Tibial nerve (tissue), 4 donors: ENCODE measurements around the gene SHROOM3. TPM values are rescaled to one million over a fixed set of nuclear protein-coding genes. Genes with fewer than 3 reads are reported as not detected.

Experiments
- DNase-seq, 2 donors: peaks; one replicate each; pipeline ENCODE4 v3.0.0-alpha.2; 2019; ENCODE audit warnings: low spot score in 2 of 2
- H3K27ac ChIP-seq, 4 donors: fragments of 200-600 bp; sonication (generic) in 3 of 4; one replicate each; pipeline ENCODE4 v1.5.1; 2017 to 2019; ENCODE audit warnings: mild to moderate bottlenecking in 1 of 4
- H3K27me3 ChIP-seq, 2 donors: fragments of 200-600 bp; sonication (generic) in 1 of 2; one replicate each; pipeline versions ENCODE4 v1.5.1 to v1.6.0; 2017 to 2019
- H3K36me3 ChIP-seq, 3 donors: fragments of 200-600 bp; sonication (generic); one replicate each; pipeline ENCODE4 v1.5.1; 2018 to 2019
- H3K4me1 ChIP-seq, 4 donors: fragments of 200-600 bp; sonication (generic) in 3 of 4; one replicate each; pipeline ENCODE4 v1.5.1; 2017 to 2019
- H3K4me3 ChIP-seq, 4 donors: fragments of 200-600 bp; sonication (generic) in 3 of 4; one replicate each; pipeline ENCODE4 v1.5.1; 2017 to 2019; ENCODE audit warnings: mild to moderate bottlenecking in 1 of 4, moderate library complexity in 1 of 4
- H3K9me3 ChIP-seq, 4 donors: fragments of 200-600 bp; sonication (generic) in 3 of 4; one replicate each; pipeline ENCODE4 v1.5.1; 2017 to 2019
- EP300 ChIP-seq, 2 donors: sonication (generic); formaldehyde crosslinking; IDR thresholded peaks; one replicate each; pipeline ENCODE4 v1.6.1; 2017; ENCODE audit warnings: antibody characterized with exemption in 2 of 2, mild to moderate bottlenecking in 1 of 2
- POLR2A ChIP-seq, 2 donors: fragments of 450-650 bp; IDR thresholded peaks; one replicate each; pipeline ENCODE4 v1.6.1; 2017; ENCODE audit warnings: antibody characterized with exemption in 2 of 2, mild to moderate bottlenecking in 2 of 2, moderate library complexity in 2 of 2
- WGBS, 2 donors: methylation state at CpG; one replicate each; pipeline ENCODE4 v1.1.5; 2018; 5-methylcytosine and 5-hydroxymethylcytosine counted together
- total RNA-seq, 4 donors: library from RNA; depleted of rRNA; stranded (reverse); fragments of >200 nt; gene quantifications; one replicate each; pipeline ENCODE4 v1.1.0, GENCODE V29; 2016
- TF ChIP-seq, protein P1 (sequence below), 5 experiments: fragments of 200-600 bp in 3 of 5; fragments of 450-650 bp in 2 of 5; sonication (generic) in 3 of 5; IDR thresholded peaks; one replicate each; pipeline ENCODE4 v1.5.1; 2016 to 2019; ENCODE audit warnings: antibody characterized with exemption in 5 of 5, mild to moderate bottlenecking in 3 of 5, moderate library complexity in 2 of 5

The SHROOM3 gene
- total RNA-seq, 4 donors from 2014 or later: 28.0 to 49.8 (median 37.9) TPM

GRCh38 chr4:76703676-76704075 is 268.6 kb downstream of the SHROOM3 start:
- Histone ChIP-seq H3K27ac (peak overlapping the region in 2 of 4 donors; percentile 36 to 64), H3K27me3 (no peaks in the 10 kb centered on the region), H3K4me3 (no peak overlapping the region), H3K36me3 (no peaks in the 10 kb centered on the region), H3K4me1 (peaks cover 0 to 25% (median 8%) of the 10 kb centered on the region in 4 donors), H3K9me3 (no peaks in the 10 kb centered on the region)
- WGBS, 2 donors: 65 to 66% methylated on average over 3 of the region's 3 CpGs
- TF ChIP-seq POLR2A (IDR thresholded peaks at IDR 0.05) (no peak), EP300 (IDR thresholded peaks at IDR 0.05) (no peak)
- TF ChIP-seq, protein P1, sequence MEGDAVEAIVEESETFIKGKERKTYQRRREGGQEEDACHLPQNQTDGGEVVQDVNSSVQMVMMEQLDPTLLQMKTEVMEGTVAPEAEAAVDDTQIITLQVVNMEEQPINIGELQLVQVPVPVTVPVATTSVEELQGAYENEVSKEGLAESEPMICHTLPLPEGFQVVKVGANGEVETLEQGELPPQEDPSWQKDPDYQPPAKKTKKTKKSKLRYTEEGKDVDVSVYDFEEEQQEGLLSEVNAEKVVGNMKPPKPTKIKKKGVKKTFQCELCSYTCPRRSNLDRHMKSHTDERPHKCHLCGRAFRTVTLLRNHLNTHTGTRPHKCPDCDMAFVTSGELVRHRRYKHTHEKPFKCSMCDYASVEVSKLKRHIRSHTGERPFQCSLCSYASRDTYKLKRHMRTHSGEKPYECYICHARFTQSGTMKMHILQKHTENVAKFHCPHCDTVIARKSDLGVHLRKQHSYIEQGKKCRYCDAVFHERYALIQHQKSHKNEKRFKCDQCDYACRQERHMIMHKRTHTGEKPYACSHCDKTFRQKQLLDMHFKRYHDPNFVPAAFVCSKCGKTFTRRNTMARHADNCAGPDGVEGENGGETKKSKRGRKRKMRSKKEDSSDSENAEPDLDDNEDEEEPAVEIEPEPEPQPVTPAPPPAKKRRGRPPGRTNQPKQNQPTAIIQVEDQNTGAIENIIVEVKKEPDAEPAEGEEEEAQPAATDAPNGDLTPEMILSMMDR (IDR thresholded peaks at IDR 0.05): no peak
- DNase-seq: no peak

GRCh38 chr4:76704133-76704881 is 269.3 kb downstream of the SHROOM3 start:
- Histone ChIP-seq H3K27ac (peak overlapping the region in 3 of 4 donors; percentile 32 to 64 (median 36)), H3K4me1 (peaks cover 0 to 31% (median 12%) of the 10 kb centered on the region in 4 donors), H3K9me3 (no peaks in the 10 kb centered on the region), H3K36me3 (no peaks in the 10 kb centered on the region), H3K4me3 (no peak overlapping the region), H3K27me3 (no peaks in the 10 kb centered on the region)
- 39 to 49% methylated on average over 3 of the region's 3 CpGs for WGBS, 2 donors
- peak in 1 of 2 donors; percentile 16 for TF ChIP-seq EP300 (IDR thresholded peaks at IDR 0.05)
- TF ChIP-seq, protein P1 (IDR thresholded peaks at IDR 0.05): no peak
- no peak for TF ChIP-seq POLR2A (IDR thresholded peaks at IDR 0.05)
- no peak for DNase-seq

DNA sequence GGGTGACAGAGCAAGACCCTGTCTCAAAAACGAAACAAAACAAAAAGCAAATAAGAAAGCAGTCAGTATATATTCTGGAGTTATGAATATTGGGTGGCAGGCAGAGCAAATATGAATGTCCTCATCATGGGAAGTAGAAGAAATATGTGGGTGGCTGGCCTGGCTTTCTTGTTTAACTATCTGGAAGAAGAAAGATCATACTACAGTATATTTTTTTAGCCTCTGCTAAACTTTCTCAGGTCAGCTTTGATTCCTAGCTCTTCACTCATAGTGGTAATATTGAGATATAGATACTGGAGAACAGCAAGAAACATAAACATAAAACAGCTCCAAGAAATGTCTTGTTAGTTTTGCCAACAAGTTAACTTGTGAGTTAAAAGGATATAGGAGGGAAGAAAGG is 270.4 kb downstream of the SHROOM3 start:
- H3K4me1 ChIP-seq: peaks cover 0 to 34% (median 14%) of the 10 kb centered on the region in 4 donors
- no peaks in the 10 kb centered on the region for H3K36me3 ChIP-seq
- H3K27me3 ChIP-seq: no peaks in the 10 kb centered on the region
- H3K9me3 ChIP-seq: no peaks in the 10 kb centered on the region
- DNase-seq: no peak
- no peak overlapping the region for H3K4me3 ChIP-seq
- WGBS, 2 donors: 28 to 33% methylated on average over 1 of the region's 1 CpG
- TF ChIP-seq EP300 (IDR thresholded peaks at IDR 0.05) (no peak), POLR2A (IDR thresholded peaks at IDR 0.05) (no peak)
- TF ChIP-seq, protein P1 (IDR thresholded peaks at IDR 0.05): no peak
- H3K27ac ChIP-seq: peak overlapping the region in 1 of 4 donors; percentile 64

- TF ChIP-seq, protein P1 (IDR thresholded peaks at IDR 0.05): no peak
- TF ChIP-seq EP300 (IDR thresholded peaks at IDR 0.05) (no peak), POLR2A (IDR thresholded peaks at IDR 0.05) (no peak)
- peaks cover 0 to 34% (median 14%) of the 10 kb centered on the region in 4 donors for H3K4me1 ChIP-seq
- 86 to 92% methylated on average over 6 of the region's 6 CpGs for WGBS, 2 donors
Observed at GRCh38 chr4:76706581-76706980, 271.6 kb downstream of the SHROOM3 start.

More at GRCh38 chr4:76706581-76706980, 271.6 kb downstream of the SHROOM3 start:
- DNase-seq: no peak
- Histone ChIP-seq H3K27ac (no peak overlapping the region), H3K4me3 (no peak overlapping the region), H3K9me3 (no peaks in the 10 kb centered on the region), H3K27me3 (no peaks in the 10 kb centered on the region), H3K36me3 (no peaks in the 10 kb centered on the region)
